NK-92 treated with Interleukin-12 subunit alpha and Interleukin-12 subunit beta, amount 100 ng/mL, for 24 hours (cell line): ENCODE results near the gene USP40.

Source experiments
- DNase-seq: peaks from one replicate; lab custom pipeline; 2025; lab: John Stamatoyannopoulos, UW

USP40 gene

GRCh38 chr2:233443511-233444183 is 122.9 kb downstream of the USP40 start:
- peak; percentile 50 for DNase-seq

- DNase-seq: no peak
Observed at GRCh38 chr2:233442028-233442310, 124.6 kb downstream of the USP40 start.

- no peak for DNase-seq
Observed at GRCh38 chr2:233441161-233442027, 125.2 kb downstream of the USP40 start.

- DNase-seq: no peak
Observed at GRCh38 chr2:233440714-233441113, 125.9 kb downstream of the USP40 start.

GRCh38 chr2:233440314-233440713 is 126.3 kb downstream of the USP40 start:
- DNase-seq: no peak

- no peak for DNase-seq
Observed at GRCh38 chr2:233439191-233439590, 127.4 kb downstream of the USP40 start.

GRCh38 chr2:233438573-233439147 is 127.9 kb downstream of the USP40 start:
- no peak for DNase-seq

GRCh38 chr2:233437439-233437955 is 129.1 kb downstream of the USP40 start:
- no peak for DNase-seq

GRCh38 chr2:233436691-233437438 is 129.7 kb downstream of the USP40 start:
- DNase-seq: no peak

GRCh38 chr2:233436191-233436581 is 130.4 kb downstream of the USP40 start:
- DNase-seq: no peak

GRCh38 chr2:233435436-233436190 is 131.0 kb downstream of the USP40 start:
- DNase-seq: no peak

GRCh38 chr2:233434666-233435330 is 131.8 kb downstream of the USP40 start:
- no peak for DNase-seq

- DNase-seq: no peak
Observed at GRCh38 chr2:233433794-233434193, 132.8 kb downstream of the USP40 start.

GRCh38 chr2:233433029-233433428 is 133.6 kb downstream of the USP40 start:
- no peak for DNase-seq

- DNase-seq: no peak
Observed at GRCh38 chr2:233430651-233431050, 135.9 kb downstream of the USP40 start.

GRCh38 chr2:233430081-233430480 is 136.5 kb downstream of the USP40 start:
- DNase-seq: no peak

GRCh38 chr2:233429175-233429897 is 137.2 kb downstream of the USP40 start:
- no peak for DNase-seq

GRCh38 chr2:233428438-233428837 is 138.1 kb downstream of the USP40 start:
- DNase-seq: no peak

GRCh38 chr2:233428008-233428407 is 138.6 kb downstream of the USP40 start:
- no peak for DNase-seq

GRCh38 chr2:233426619-233427342 is 139.8 kb downstream of the USP40 start:
- DNase-seq: peak; percentile 46
